Neural crest cell (in vitro differentiated cells): ENCODE measurements around the gene UGT1A5. TPM values are rescaled to one million over a fixed set of nuclear protein-coding genes. Genes with fewer than 3 reads are reported as not detected.

Source experiments
- DNase-seq: peaks from one replicate; pipeline ENCODE4 v3.0.0; 2021; ENCODE audit warnings: low read depth, mixed read lengths, low spot score
- H3K27ac Mint-ChIP-seq: one replicate; pipeline ENCODE4 v1.8.0; 2021; ENCODE audit warnings: mild to moderate bottlenecking, mixed read lengths; ENCODE audit not compliant: unreplicated experiment
- H3K27me3 Mint-ChIP-seq: 2 replicates; pipeline ENCODE4 v1.8.0; 2021; ENCODE audit warnings: low read depth, mild to moderate bottlenecking, mixed read lengths
- H3K36me3 Mint-ChIP-seq: 2 replicates; pipeline ENCODE4 v1.8.0; 2021; ENCODE audit warnings: low read depth, mild to moderate bottlenecking, mixed read lengths
- H3K4me1 Mint-ChIP-seq: 2 replicates; pipeline ENCODE4 v1.8.0; 2021; ENCODE audit warnings: mixed read lengths
- H3K4me3 Mint-ChIP-seq: one replicate; pipeline ENCODE4 v1.8.0; 2021; ENCODE audit warnings: mild to moderate bottlenecking, mixed read lengths
- H3K9me3 Mint-ChIP-seq: 2 replicates; pipeline ENCODE4 v1.8.0; 2021; ENCODE audit warnings: mixed read lengths
- total RNA-seq: library from RNA; stranded (reverse); gene quantifications from 2 replicates; pipeline ENCODE4 v1.2.1, GENCODE V29; 2021
- TF ChIP-seq, protein P1 (sequence below): fragments of 200-600 bp; sonication (generic); conservative IDR thresholded peaks from 2 replicates; pipeline ENCODE4 v1.5.0; 2021; ENCODE audit warnings: antibody characterized with exemption, mild to moderate bottlenecking

The UGT1A5 gene
- total RNA-seq, 1 donor from 2014 or later: not detected

DNA sequence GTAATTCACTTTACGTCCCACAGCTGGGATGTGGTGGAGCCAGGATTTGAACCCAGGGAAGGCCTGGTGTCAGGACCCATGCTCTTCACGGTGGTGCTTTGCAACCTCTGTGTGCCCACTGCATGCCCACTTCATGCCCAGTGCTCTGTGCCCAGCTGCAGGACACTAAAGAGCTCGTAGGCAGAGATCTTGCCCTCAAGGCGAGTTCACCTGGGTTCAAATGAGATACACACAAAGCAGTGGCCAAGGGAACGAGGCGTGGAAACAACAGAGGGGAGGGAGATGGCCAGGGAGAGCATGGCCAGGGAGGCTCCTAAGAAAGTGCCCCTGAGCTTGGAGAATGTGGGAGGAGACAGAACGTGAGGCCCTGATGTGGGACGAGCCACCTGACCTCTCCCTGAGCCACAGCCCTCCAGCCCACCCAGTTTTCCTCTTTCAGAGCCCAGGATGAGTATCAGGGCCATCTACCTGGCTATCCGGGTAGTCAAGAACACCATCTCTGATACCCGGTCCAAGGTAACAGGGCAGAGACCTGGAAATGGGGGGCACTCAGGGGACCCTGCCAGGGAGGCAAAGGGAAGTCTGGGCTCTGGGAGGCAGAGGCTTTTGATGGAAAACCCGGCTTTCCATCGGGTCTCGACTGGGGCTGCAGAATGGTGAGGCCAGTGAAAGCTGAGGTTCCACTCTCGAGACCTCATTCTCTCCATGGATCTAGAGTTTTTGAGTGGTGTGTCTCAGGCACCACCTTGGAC lies 85.8 kb downstream of the UGT1A5 start:
- TF ChIP-seq, protein P1, sequence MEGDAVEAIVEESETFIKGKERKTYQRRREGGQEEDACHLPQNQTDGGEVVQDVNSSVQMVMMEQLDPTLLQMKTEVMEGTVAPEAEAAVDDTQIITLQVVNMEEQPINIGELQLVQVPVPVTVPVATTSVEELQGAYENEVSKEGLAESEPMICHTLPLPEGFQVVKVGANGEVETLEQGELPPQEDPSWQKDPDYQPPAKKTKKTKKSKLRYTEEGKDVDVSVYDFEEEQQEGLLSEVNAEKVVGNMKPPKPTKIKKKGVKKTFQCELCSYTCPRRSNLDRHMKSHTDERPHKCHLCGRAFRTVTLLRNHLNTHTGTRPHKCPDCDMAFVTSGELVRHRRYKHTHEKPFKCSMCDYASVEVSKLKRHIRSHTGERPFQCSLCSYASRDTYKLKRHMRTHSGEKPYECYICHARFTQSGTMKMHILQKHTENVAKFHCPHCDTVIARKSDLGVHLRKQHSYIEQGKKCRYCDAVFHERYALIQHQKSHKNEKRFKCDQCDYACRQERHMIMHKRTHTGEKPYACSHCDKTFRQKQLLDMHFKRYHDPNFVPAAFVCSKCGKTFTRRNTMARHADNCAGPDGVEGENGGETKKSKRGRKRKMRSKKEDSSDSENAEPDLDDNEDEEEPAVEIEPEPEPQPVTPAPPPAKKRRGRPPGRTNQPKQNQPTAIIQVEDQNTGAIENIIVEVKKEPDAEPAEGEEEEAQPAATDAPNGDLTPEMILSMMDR: no peak
- DNase-seq: no peak
- H3K36me3 Mint-ChIP-seq: no peaks in the 10 kb centered on the region
- no peak overlapping the region for H3K27ac Mint-ChIP-seq
- H3K27me3 Mint-ChIP-seq: no peaks in the 10 kb centered on the region
- peaks cover 4% of the 10 kb centered on the region for H3K9me3 Mint-ChIP-seq
- no peaks in the 10 kb centered on the region for H3K4me1 Mint-ChIP-seq
- no peak overlapping the region for H3K4me3 Mint-ChIP-seq

DNA sequence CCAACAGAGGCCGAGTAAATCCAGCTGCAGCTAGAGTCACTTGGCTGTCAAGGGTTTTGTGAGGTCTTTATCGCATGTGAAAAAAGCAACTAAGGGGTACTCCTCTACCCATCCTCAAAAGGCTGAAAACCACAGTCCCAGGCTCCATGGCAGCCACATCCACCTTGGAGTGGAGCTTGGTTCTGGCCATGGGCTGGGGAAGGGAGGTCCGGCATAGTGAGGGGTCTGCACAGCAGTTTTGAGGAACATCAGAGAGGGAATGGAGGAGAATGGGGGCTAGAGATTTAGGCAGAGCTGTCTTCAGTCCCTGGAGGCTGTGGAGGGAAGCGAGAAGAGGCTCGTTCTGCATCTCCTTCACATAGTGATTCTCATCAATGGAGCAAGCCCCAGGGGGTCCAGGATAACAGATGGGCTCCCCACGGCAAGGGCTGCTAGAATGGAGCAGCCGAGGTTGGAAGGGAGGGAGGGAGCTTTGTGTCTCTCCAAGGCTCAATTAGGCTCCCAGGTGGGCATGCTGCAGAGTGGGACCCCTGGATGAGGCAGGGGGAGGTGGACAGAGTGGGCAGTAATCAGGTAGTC lies 86.5 kb downstream of the UGT1A5 start:
- Mint-ChIP-seq H3K9me3 (peaks cover 4% of the 10 kb centered on the region), H3K27ac (no peak overlapping the region), H3K4me1 (no peaks in the 10 kb centered on the region), H3K27me3 (no peaks in the 10 kb centered on the region), H3K36me3 (no peaks in the 10 kb centered on the region), H3K4me3 (no peak overlapping the region)
- TF ChIP-seq, protein P1: no peak
- no peak for DNase-seq

DNA sequence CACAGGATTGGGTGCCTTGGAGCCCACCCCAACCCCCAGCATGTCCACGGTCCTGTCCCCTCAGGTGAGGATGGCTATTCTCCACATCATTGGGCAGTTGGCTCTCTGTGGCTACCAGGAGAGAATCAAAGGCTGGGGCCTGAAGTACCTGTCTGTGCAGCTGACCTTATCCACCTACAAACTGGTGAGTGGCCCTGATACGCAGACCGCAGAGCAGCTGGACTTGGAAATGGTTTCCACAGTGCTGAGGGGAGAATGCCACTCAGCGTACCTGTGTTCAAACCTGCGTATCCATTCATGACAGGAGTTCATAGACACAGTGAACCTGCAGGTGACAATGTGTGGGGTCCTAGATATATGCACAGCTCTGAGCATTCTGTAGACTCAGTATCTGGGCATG lies 87.0 kb downstream of the UGT1A5 start:
- peaks cover 4% of the 10 kb centered on the region for H3K9me3 Mint-ChIP-seq
- no peaks in the 10 kb centered on the region for H3K4me1 Mint-ChIP-seq
- no peaks in the 10 kb centered on the region for H3K27me3 Mint-ChIP-seq
- no peak overlapping the region for H3K27ac Mint-ChIP-seq
- no peaks in the 10 kb centered on the region for H3K36me3 Mint-ChIP-seq
- no peak for DNase-seq
- TF ChIP-seq, protein P1: no peak
- H3K4me3 Mint-ChIP-seq: no peak overlapping the region

DNA sequence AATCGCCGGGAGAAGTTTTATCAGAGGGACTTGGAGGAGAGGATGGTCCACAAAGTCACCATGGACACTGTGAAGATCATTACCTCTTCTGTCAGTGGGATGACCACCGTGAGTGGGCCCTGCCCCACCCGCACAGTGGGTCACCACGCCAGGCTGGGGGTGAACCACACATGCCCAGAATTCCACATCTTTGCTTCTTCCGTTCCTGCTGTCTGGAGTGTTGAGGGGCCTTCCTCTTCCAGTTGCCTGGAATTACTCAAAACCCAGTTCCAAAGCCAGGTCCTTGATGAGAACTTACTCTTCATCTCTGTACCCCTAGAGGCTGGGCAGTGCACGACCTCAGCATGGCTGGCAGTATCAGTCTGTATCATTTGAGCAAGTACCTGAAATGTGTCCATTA lies 87.5 kb downstream of the UGT1A5 start:
- no peak overlapping the region for H3K27ac Mint-ChIP-seq
- H3K4me1 Mint-ChIP-seq: no peaks in the 10 kb centered on the region
- peaks cover 4% of the 10 kb centered on the region for H3K9me3 Mint-ChIP-seq
- H3K36me3 Mint-ChIP-seq: no peaks in the 10 kb centered on the region
- DNase-seq: no peak
- H3K27me3 Mint-ChIP-seq: peaks cover 3% of the 10 kb centered on the region
- TF ChIP-seq, protein P1: no peak
- H3K4me3 Mint-ChIP-seq: no peak overlapping the region

DNA sequence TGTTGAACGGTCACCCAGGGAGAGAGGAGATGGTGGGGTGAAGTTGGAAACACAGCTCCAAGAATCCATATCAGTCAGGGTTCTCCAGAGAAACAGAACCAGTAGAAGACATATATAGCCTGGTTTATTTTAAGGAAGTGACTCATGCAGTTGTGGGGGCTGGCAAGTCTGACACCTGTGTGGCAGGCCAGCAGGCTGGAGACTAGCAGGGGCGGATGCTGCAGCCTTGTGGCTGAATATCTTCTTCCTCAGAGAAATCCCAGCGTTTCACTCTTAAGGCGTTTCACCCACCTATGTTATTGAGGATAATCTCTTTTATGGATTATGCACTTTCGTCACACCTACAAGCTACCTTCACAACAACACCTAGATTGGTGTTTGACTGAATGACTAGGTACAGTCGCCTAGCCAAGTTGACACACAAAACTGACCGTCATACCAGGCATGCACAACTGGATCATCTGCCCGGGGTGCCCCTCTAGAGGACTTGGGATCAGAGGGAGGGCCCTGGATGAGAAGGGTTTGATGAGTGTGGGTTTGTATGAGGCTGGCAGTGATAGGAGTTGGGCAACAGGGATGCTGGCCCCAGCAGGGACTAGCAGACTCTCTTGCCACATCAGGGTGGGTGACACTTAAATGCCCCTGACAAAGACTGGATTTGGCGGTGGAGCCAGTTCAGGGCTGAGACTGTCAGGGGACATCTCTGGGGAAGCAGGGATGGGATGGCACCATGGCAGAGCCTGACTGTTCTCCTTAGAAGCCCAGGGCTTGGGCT lies 88.8 kb downstream of the UGT1A5 start:
- DNase-seq: no peak
- Mint-ChIP-seq H3K27me3 (peaks cover 3% of the 10 kb centered on the region), H3K36me3 (no peaks in the 10 kb centered on the region), H3K27ac (no peak overlapping the region), H3K4me1 (no peaks in the 10 kb centered on the region), H3K9me3 (peaks cover 4% of the 10 kb centered on the region), H3K4me3 (no peak overlapping the region)
- TF ChIP-seq, protein P1: no peak
